ENCODE data around the gene SCG3. TPM values are rescaled to one million over a fixed set of nuclear protein-coding genes. Genes with fewer than 3 reads are reported as not detected.

The SCG3 gene
- total and polyA plus RNA-seq, 2 of the 13 experiments (the other 11 are each of a cell fraction or from before 2014, with no cell fraction given): not detected

- TF ChIP-seq PRPF4 (IDR thresholded peaks at IDR 0.05; ENCODE audit: low read depth, low read length, poor library complexity, severe bottlenecking) (no peak), MZF1 (CRISPR knock-in tag; IDR thresholded peaks at IDR 0.05; ENCODE audit: borderline replicate concordance) (no peak), ELF3 (CRISPR knock-in tag; IDR thresholded peaks at IDR 0.05) (peak; percentile 73), ZNF792 (CRISPR knock-in tag; IDR thresholded peaks at IDR 0.05) (peak; percentile 81), SP140L (CRISPR knock-in tag; IDR thresholded peaks at IDR 0.05; ENCODE audit: borderline replicate concordance) (no peak), ZFP36L1 (CRISPR knock-in tag; IDR thresholded peaks at IDR 0.05) (0 out of 2 replicates have a peak, but pooled peaks have one; percentile 41), KAT7 (CRISPR knock-in tag; IDR thresholded peaks at IDR 0.05; ENCODE audit: borderline replicate concordance) (no peak), ZNF430 (CRISPR knock-in tag; IDR thresholded peaks at IDR 0.05) (0 out of 2 replicates have a peak, but pooled peaks have one; percentile 62), ZNF615 (CRISPR knock-in tag; IDR thresholded peaks at IDR 0.05; ENCODE audit: borderline replicate concordance) (no peak), ZC3H4 (CRISPR knock-in tag; IDR thresholded peaks at IDR 0.05; ENCODE audit: borderline replicate concordance) (no peak), LBX2 (CRISPR knock-in tag; IDR thresholded peaks at IDR 0.05; ENCODE audit: borderline replicate concordance) (peak; percentile 68; the same call in 1 of the 2 replicates), CBX5 (CRISPR knock-in tag; IDR thresholded peaks at IDR 0.05; ENCODE audit: borderline replicate concordance) (peak; percentile 63; the same call in 1 of the 2 replicates), SIN3B (IDR thresholded peaks at IDR 0.05; ENCODE audit: low read length) (no peak), ARID4A (CRISPR knock-in tag; IDR thresholded peaks at IDR 0.05; ENCODE audit: borderline replicate concordance) (peak; percentile 21; the same call in 1 of the 2 replicates), ZFP1 (CRISPR knock-in tag; IDR thresholded peaks at IDR 0.05) (no peak), ZNF329 (CRISPR knock-in tag; IDR thresholded peaks at IDR 0.05; ENCODE audit: low read depth) (0 out of 2 replicates have a peak, but pooled peaks have one; percentile 37), ZBTB34 (CRISPR knock-in tag; IDR thresholded peaks at IDR 0.05) (no peak), TSC22D2 (CRISPR knock-in tag; IDR thresholded peaks at IDR 0.05; ENCODE audit: borderline replicate concordance) (peak; percentile 96)
- TF ChIP-seq, protein P1, sequence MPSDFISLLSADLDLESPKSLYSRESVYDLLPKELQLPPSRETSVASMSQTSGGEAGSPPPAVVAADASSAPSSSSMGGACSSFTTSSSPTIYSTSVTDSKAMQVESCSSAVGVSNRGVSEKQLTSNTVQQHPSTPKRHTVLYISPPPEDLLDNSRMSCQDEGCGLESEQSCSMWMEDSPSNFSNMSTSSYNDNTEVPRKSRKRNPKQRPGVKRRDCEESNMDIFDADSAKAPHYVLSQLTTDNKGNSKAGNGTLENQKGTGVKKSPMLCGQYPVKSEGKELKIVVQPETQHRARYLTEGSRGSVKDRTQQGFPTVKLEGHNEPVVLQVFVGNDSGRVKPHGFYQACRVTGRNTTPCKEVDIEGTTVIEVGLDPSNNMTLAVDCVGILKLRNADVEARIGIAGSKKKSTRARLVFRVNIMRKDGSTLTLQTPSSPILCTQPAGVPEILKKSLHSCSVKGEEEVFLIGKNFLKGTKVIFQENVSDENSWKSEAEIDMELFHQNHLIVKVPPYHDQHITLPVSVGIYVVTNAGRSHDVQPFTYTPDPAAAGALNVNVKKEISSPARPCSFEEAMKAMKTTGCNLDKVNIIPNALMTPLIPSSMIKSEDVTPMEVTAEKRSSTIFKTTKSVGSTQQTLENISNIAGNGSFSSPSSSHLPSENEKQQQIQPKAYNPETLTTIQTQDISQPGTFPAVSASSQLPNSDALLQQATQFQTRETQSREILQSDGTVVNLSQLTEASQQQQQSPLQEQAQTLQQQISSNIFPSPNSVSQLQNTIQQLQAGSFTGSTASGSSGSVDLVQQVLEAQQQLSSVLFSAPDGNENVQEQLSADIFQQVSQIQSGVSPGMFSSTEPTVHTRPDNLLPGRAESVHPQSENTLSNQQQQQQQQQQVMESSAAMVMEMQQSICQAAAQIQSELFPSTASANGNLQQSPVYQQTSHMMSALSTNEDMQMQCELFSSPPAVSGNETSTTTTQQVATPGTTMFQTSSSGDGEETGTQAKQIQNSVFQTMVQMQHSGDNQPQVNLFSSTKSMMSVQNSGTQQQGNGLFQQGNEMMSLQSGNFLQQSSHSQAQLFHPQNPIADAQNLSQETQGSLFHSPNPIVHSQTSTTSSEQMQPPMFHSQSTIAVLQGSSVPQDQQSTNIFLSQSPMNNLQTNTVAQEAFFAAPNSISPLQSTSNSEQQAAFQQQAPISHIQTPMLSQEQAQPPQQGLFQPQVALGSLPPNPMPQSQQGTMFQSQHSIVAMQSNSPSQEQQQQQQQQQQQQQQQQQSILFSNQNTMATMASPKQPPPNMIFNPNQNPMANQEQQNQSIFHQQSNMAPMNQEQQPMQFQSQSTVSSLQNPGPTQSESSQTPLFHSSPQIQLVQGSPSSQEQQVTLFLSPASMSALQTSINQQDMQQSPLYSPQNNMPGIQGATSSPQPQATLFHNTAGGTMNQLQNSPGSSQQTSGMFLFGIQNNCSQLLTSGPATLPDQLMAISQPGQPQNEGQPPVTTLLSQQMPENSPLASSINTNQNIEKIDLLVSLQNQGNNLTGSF (CRISPR knock-in tag; IDR thresholded peaks at IDR 0.05): peak; percentile 83; the same call in 1 of the 2 replicates
These were observed at the start of gene SCG3 (continued) for GRCh38 chr15:51681303-51681963.
